HCT116 (cell line): ENCODE results near the gene CEP152. TPM values are rescaled to one million over a fixed set of nuclear protein-coding genes. Genes with fewer than 3 reads are reported as not detected.

ENCODE experiments used
- ATAC-seq: fragments of 200-7000 bp; cut with Tn5 transposase; 2 replicates; pipeline ENCODE4 v1.9.1; 2020; ENCODE audit warnings: mild to moderate bottlenecking, moderate library complexity
- BruUV-seq: library from RNA; stranded (reverse); fragments of 400-500 nt; replicated peaks from 2 replicates; lab custom pipeline; 2021; lab: Mats Ljungman, UMichigan
- CTCF ChIA-PET: fragments of 300-600 bp; sonication (Branson Sonifier 250); formaldehyde crosslinking; loops from one replicate; lab custom pipeline; 2021; ENCODE audit warnings: antibody characterized with exemption; lab: Charles Lee
- POLR2A ChIA-PET: fragments of 300-600, 350-600 bp; sonication (Branson Sonifier 250); formaldehyde crosslinking; loops from one replicate; lab custom pipeline; 2021; ENCODE audit warnings: antibody characterized with exemption; lab: Charles Lee
- RAD21 ChIA-PET, 2 experiments: fragments of 300-600 bp; sonication (Branson Sonifier 250); formaldehyde crosslinking; loops; one replicate each; lab custom pipeline; 2023; ENCODE audit warnings: low total read pairs in 2 of 2; ENCODE audit not compliant: uncharacterized antibody in 2 of 2, unreplicated experiment in 2 of 2, low non-redundant PET in 1 of 2; lab: Charles Lee
- DNase-seq: peaks from one replicate; pipeline ENCODE4 v3.0.0-alpha.2; 2010; ENCODE audit warnings: low read depth, low spot score
- H2AFZ ChIP-seq: fragments of 200-600 bp; shearing (Covaris generic), sonication (generic); 2 replicates; pipeline ENCODE4 v1.6.1; 2017; ENCODE audit warnings: low read depth, mixed run types, mixed read lengths, antibody characterized with exemption, low read length; ENCODE audit not compliant: poor library complexity, severe bottlenecking
- H3K27ac ChIP-seq: 2 replicates; pipeline ENCODE4 v1.5.1; 2012; ENCODE audit warnings: low read depth, low read length
- H3K27me3 ChIP-seq: fragments of 200-600 bp; sonication (generic); 2 replicates; pipeline ENCODE4 v1.6.1; 2016; ENCODE audit warnings: mixed run types, low read length, mixed read lengths; ENCODE audit not compliant: insufficient read depth
- H3K36me3 ChIP-seq, 2 experiments: fragments of 200-500 bp in 1 of 2; fragments of 200-600 bp in 1 of 2; sonication (Bioruptor generic) in 1 of 2; sonication (generic) in 1 of 2; 2 replicates each; pipeline versions ENCODE4 v1.5.1 to v1.6.1; 2014 to 2016; ENCODE audit warnings: low read length in 2 of 2, inconsistent platforms in 1 of 2, mixed read lengths in 1 of 2, mixed run types in 1 of 2; ENCODE audit not compliant: insufficient read depth in 2 of 2, control insufficient read depth in 1 of 2
- H3K4me1 ChIP-seq, 2 experiments: fragments of 200-600 bp in 1 of 2; sonication (generic) in 1 of 2; 2 replicates each; pipeline versions ENCODE4 v1.5.1 to v1.6.1; 2012 to 2017; ENCODE audit warnings: low read length in 2 of 2, inconsistent platforms in 1 of 2, mild to moderate bottlenecking in 1 of 2, mixed read lengths in 1 of 2, mixed run types in 1 of 2, moderate library complexity in 1 of 2; ENCODE audit not compliant: insufficient read depth in 2 of 2, control insufficient read depth in 1 of 2
- H3K4me2 ChIP-seq: fragments of 200-600 bp; sonication (generic); 2 replicates; pipeline ENCODE4 v1.6.1; 2017; ENCODE audit warnings: mixed run types, low read length, mixed read lengths
- H3K4me3 ChIP-seq, 2 experiments: fragments of 200-600 bp in 1 of 2; sonication (generic) in 1 of 2; replicated peaks in 1 of 2; 2 replicates each; pipeline ENCODE4 v1.5.1; 2011 to 2016; ENCODE audit warnings: low read length in 2 of 2, control low read depth in 1 of 2, low read depth in 1 of 2, mild to moderate bottlenecking in 1 of 2, mixed read lengths in 1 of 2, mixed run types in 1 of 2
- H3K79me2 ChIP-seq: fragments of 200-600 bp; sonication (generic); 2 replicates; pipeline ENCODE4 v1.6.1; 2017; ENCODE audit warnings: mild to moderate bottlenecking, mixed run types, low read length, moderate library complexity, mixed read lengths; ENCODE audit not compliant: insufficient read depth
- H3K9ac ChIP-seq: fragments of 200-600 bp; sonication (generic); 2 replicates; pipeline ENCODE4 v1.6.1; 2016; ENCODE audit warnings: low read length, mixed read lengths
- H3K9me2 ChIP-seq: fragments of 200-600 bp; sonication (generic), shearing (Covaris generic); 2 replicates; pipeline ENCODE4 v1.6.1; 2017; ENCODE audit warnings: mixed run types, mild to moderate bottlenecking, moderate library complexity; ENCODE audit not compliant: insufficient read depth
- H3K9me3 ChIP-seq, 2 experiments: fragments of 200-500 bp in 1 of 2; fragments of 200-600 bp in 1 of 2; sonication (Bioruptor generic) in 1 of 2; sonication (generic) in 1 of 2; 2 replicates each; pipeline ENCODE4 v1.6.1; 2014 to 2017; ENCODE audit warnings: low read length in 2 of 2, mixed read lengths in 2 of 2, inconsistent platforms in 1 of 2, low read depth in 1 of 2, mild to moderate bottlenecking in 1 of 2, mixed run types in 1 of 2, moderate library complexity in 1 of 2; ENCODE audit not compliant: control insufficient read depth in 1 of 2, insufficient read depth in 1 of 2
- H4K20me1 ChIP-seq: fragments of 200-600 bp; sonication (generic), shearing (Covaris generic); 2 replicates; pipeline ENCODE4 v1.6.1; 2017; ENCODE audit warnings: mixed run types, mild to moderate bottlenecking, moderate library complexity; ENCODE audit not compliant: insufficient read depth
- EZH2 ChIP-seq: fragments of 200-600 bp; sonication (generic); IDR thresholded peaks from 2 replicates; pipeline ENCODE4 v1.6.1; 2017; ENCODE audit warnings: antibody characterized with exemption, mixed run types
- EZH2phosphoT487 ChIP-seq: fragments of 200-600 bp; IDR thresholded peaks from 2 replicates; pipeline ENCODE4 v1.6.1; 2018; ENCODE audit warnings: antibody characterized with exemption, borderline replicate concordance
- RAD21 ChIP-seq: IDR thresholded peaks from 2 replicates; pipeline ENCODE4 v1.6.1; 2012; ENCODE audit warnings: low read depth, mild to moderate bottlenecking
- ZFX ChIP-seq: fragments of 450-650 bp; IDR thresholded peaks from 2 replicates; pipeline ENCODE4 v1.6.1; 2017
- intact Hi-C: fragments of 100-400 bp; cut with micrococcal nuclease; formaldehyde crosslinking; loops from 2 replicates; pipeline ENCODE4 v1.10.0; 2022
- total RNA-seq: library from RNA; stranded (reverse); gene quantifications from one replicate; pipeline ENCODE4 v1.2.1, GENCODE V29; 2021; ENCODE audit not compliant: unreplicated experiment
- TF ChIP-seq, protein P1 (sequence below), 3 experiments: fragments of 200-600 bp in 1 of 3; sonication (generic) in 1 of 3; IDR thresholded peaks in 2 of 3; conservative IDR thresholded peaks in 1 of 3; 2 replicates each; pipeline ENCODE4 v1.5.1; 2012 to 2017; ENCODE audit warnings: low read depth in 2 of 3, low read length in 2 of 3, antibody characterized with exemption in 1 of 3, borderline replicate concordance in 1 of 3, control low read depth in 1 of 3, mild to moderate bottlenecking in 1 of 3, mixed read lengths in 1 of 3, mixed run types in 1 of 3, moderate library complexity in 1 of 3; ENCODE audit not compliant: insufficient read depth in 1 of 3

Gene CEP152
- total RNA-seq, 1 experiment from 2014 or later = 19.7 TPM

DNA sequence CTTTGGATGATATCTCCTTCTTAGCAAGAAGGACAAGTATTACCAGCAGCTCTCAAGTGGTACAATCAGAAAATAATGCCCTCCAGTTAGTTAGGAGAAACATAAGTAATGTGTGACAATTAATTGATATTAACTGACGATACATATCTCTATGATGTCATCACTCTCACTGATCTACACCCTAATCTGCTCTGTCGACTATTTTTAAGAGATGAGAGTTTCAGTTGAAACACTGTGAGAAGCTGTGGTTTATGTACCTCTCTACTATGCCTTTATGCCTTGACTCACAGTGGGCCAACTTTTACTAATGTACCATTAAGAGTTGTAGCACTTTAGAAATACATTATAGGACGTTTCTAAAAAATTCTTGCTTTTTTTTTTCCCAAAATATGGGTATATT, 8.6 kb downstream of the CEP152 start:
- Histone ChIP-seq H3K4me1 (no peaks in the 10 kb centered on the region), H3K9me3 (no peaks in the 10 kb centered on the region), H3K27ac (no peak overlapping the region), H3K27me3 (no peaks in the 10 kb centered on the region), H3K4me3 (no peak overlapping the region), H3K9ac (no peak overlapping the region), H3K79me2 (peaks cover 86% of the 10 kb centered on the region), H3K9me2 (no peaks in the 10 kb centered on the region), H2AFZ (no peak overlapping the region), H4K20me1 (no peaks in the 10 kb centered on the region), H3K36me3 (peaks cover 0 to 9% of the 10 kb centered on the region in 2 experiments; a peak in 2 of 4 replicates), H3K4me2 (no peak overlapping the region)
- intact Hi-C loops = no loop called here
- ChIA-PET CTCF (interaction anchor here (1.6 to 3.0 kb wide), 4 partner anchors 8 to 443 kb away, joined by 6 to 24 read pairs (median 16); partner anchors contain the start of gene CEP152), POLR2A (interaction anchor here (0.7 kb wide), 1 partner anchor 161 kb away, joined by 4 read pairs; no protein-coding TSS in a partner anchor), RAD21 (no interaction called here)
- DNase-seq (no peak), ATAC-seq (no peak)
- BruUV-seq = no TSS peak
- TF ChIP-seq ZFX = no peak
- TF ChIP-seq, protein P1, sequence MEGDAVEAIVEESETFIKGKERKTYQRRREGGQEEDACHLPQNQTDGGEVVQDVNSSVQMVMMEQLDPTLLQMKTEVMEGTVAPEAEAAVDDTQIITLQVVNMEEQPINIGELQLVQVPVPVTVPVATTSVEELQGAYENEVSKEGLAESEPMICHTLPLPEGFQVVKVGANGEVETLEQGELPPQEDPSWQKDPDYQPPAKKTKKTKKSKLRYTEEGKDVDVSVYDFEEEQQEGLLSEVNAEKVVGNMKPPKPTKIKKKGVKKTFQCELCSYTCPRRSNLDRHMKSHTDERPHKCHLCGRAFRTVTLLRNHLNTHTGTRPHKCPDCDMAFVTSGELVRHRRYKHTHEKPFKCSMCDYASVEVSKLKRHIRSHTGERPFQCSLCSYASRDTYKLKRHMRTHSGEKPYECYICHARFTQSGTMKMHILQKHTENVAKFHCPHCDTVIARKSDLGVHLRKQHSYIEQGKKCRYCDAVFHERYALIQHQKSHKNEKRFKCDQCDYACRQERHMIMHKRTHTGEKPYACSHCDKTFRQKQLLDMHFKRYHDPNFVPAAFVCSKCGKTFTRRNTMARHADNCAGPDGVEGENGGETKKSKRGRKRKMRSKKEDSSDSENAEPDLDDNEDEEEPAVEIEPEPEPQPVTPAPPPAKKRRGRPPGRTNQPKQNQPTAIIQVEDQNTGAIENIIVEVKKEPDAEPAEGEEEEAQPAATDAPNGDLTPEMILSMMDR (IDR thresholded peaks at IDR 0.05 in 2 of 3, conservative IDR thresholded peaks at IDR 0.05 in 1 of 3; ENCODE audit: borderline replicate concordance in 1 of 3, insufficient read depth in 1 of 3, low read depth in 2 of 3, low read length in 2 of 3) = no peak
- no peak for TF ChIP-seq RAD21

DNA sequence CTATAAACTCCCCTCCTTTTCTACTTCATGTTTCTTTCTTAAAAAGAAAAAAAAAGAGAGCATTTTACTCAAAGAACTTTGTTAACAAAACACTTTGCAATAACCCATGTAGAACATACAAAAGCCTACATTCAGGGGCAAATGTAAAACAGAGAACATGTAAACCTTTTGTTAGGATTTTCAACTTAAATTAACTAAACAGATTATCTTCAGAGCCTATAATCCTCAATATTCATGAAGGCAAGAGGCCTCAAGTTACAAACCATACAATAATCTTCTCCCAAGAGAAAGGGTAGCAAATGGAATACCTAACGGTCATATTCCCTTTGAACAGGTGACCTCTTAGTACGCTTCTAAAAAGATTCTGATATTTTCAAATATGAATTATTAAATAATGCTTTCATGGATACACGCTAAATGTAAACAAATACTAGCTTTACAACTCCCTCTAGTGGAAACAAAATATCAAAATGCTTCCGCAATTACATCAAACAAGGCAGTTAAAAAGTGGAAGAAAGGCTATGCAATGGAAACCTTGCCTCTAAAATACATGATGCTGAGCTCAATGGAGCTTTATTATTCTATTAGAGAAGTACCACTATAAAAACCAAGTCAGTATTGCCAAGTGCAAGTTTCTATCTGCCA, 9.9 kb downstream of the CEP152 start:
- TF ChIP-seq EZH2phosphoT487 = no peak
- TF ChIP-seq, protein P1 (IDR thresholded peaks at IDR 0.05 in 2 of 3, conservative IDR thresholded peaks at IDR 0.05 in 1 of 3; ENCODE audit: borderline replicate concordance in 1 of 3, insufficient read depth in 1 of 3, low read depth in 2 of 3, low read length in 2 of 3) = peak; percentile 28 to 56 (median 31); a peak in 4 of 6 replicates
- TF ChIP-seq RAD21 = peak; percentile 46
- TF ChIP-seq EZH2 = no peak
- ChIA-PET RAD21 (no interaction called here), CTCF (interaction anchor here (0.6 to 3.0 kb wide), 9 partner anchors 9 to 448 kb away, joined by 3 to 24 read pairs (median 6); partner anchors contain the start of gene CEP152), POLR2A (no interaction called here)
- no peak overlapping the region for H3K9ac ChIP-seq
- no peak overlapping the region for H3K4me2 ChIP-seq
- no peaks in the 10 kb centered on the region for H3K4me1 ChIP-seq
- no peaks in the 10 kb centered on the region for H3K27me3 ChIP-seq
- intact Hi-C loops = loop anchor here (1.0 kb wide), 1 partner anchor 443 kb away; no protein-coding TSS in a partner anchor
- H3K9me2 ChIP-seq = no peaks in the 10 kb centered on the region
- no peaks in the 10 kb centered on the region for H3K9me3 ChIP-seq
- no TSS peak for BruUV-seq
- H3K27ac ChIP-seq = no peak overlapping the region
- H3K36me3 ChIP-seq = peaks cover 0 to 15% of the 10 kb centered on the region in 2 experiments; a peak in 2 of 4 replicates
- H4K20me1 ChIP-seq = no peaks in the 10 kb centered on the region
- H2AFZ ChIP-seq = no peak overlapping the region
- ATAC-seq = no peak
- no peak overlapping the region for H3K4me3 ChIP-seq
- DNase-seq = no peak
- H3K79me2 ChIP-seq = peaks cover 73% of the 10 kb centered on the region
